Measurements from ENCODE around the gene MACROD2.

DNA sequence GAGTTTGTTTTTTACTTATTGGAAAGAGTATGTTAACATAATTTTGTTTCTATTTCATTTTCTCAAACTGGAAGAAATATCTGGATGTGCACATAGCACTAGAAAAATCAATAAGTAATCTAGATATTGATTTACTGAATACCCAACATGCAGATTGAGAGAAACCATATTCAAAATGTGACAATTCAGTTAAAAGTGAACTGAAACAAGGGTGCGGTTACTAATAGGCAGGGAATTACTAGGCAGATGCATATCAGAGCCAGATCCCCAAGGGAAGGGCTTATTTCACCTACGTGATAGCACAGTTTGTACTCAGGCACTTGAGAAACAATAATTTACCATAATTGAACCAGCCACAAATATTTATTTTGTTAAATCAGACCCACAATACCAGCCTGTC lies 835.1 kb downstream of the MACROD2 start:
- TF ChIP-seq, protein P1, sequence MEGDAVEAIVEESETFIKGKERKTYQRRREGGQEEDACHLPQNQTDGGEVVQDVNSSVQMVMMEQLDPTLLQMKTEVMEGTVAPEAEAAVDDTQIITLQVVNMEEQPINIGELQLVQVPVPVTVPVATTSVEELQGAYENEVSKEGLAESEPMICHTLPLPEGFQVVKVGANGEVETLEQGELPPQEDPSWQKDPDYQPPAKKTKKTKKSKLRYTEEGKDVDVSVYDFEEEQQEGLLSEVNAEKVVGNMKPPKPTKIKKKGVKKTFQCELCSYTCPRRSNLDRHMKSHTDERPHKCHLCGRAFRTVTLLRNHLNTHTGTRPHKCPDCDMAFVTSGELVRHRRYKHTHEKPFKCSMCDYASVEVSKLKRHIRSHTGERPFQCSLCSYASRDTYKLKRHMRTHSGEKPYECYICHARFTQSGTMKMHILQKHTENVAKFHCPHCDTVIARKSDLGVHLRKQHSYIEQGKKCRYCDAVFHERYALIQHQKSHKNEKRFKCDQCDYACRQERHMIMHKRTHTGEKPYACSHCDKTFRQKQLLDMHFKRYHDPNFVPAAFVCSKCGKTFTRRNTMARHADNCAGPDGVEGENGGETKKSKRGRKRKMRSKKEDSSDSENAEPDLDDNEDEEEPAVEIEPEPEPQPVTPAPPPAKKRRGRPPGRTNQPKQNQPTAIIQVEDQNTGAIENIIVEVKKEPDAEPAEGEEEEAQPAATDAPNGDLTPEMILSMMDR (IDR thresholded peaks at IDR 0.05) = no peak
- no peak for TF ChIP-seq ZFX (IDR thresholded peaks at IDR 0.05; ENCODE audit: borderline replicate concordance)
